HEK293 (cell line): ENCODE results near the gene ACE2.

ENCODE experiments used
- CTCF ChIA-PET: fragments of 350-600 bp; formaldehyde crosslinking; extraction: SDS; loops from one replicate; lab custom pipeline; 2021; ENCODE audit warnings: antibody characterized with exemption; lab: Yijun Ruan, JAX
- POLR2A ChIA-PET: fragments of 300-600 bp; formaldehyde crosslinking; extraction: SDS; loops from one replicate; lab custom pipeline; 2020; ENCODE audit warnings: antibody characterized with exemption, inconsistent platforms; lab: Yijun Ruan, JAX
- H3K27ac ChIP-seq: fragments of 200-500 bp; sonication (Bioruptor generic); 2 replicates; pipeline ENCODE4 v1.5.1; 2014; ENCODE audit warnings: low read depth, low read length, control low read depth, inconsistent platforms; ENCODE audit errors: extremely low read depth
- H3K36me3 ChIP-seq, 2 experiments: fragments of 200-500 bp in 1 of 2; sonication (Bioruptor generic) in 1 of 2; 1 replicate in 1 of 2; 2 replicates in 1 of 2; pipeline ENCODE4 v1.5.1; 2014 to 2017; ENCODE audit warnings: inconsistent platforms in 2 of 2, low read length in 2 of 2; ENCODE audit not compliant: control insufficient read depth in 2 of 2, insufficient read depth in 1 of 2
- H3K4me1 ChIP-seq: fragments of 200-500 bp; sonication (Bioruptor generic); 2 replicates; pipeline ENCODE4 v1.5.1; 2014; ENCODE audit warnings: mild to moderate bottlenecking, low read length, inconsistent platforms; ENCODE audit not compliant: control insufficient read depth, insufficient read depth
- H3K4me3 ChIP-seq: 2 replicates; pipeline ENCODE4 v1.5.1; 2011; ENCODE audit warnings: low read depth, mild to moderate bottlenecking, control low read depth, low read length, moderate library complexity
- H3K9me3 ChIP-seq: fragments of 200-500 bp; sonication (Bioruptor generic); 2 replicates; pipeline ENCODE4 v1.5.1; 2014; ENCODE audit warnings: low read depth, low read length, inconsistent platforms; ENCODE audit not compliant: control insufficient read depth, insufficient read depth
- PRDM1 ChIP-seq: fragments of 450-650 bp; formaldehyde crosslinking; IDR thresholded peaks from 2 replicates; pipeline ENCODE4; 2016; ENCODE audit warnings: missing biosample characterization, missing genetic modification characterization
- ZFP41 ChIP-seq: fragments of 450-650 bp; formaldehyde crosslinking; IDR thresholded peaks from 2 replicates; pipeline ENCODE4 v1.5.1; 2016; ENCODE audit warnings: missing biosample characterization, missing genetic modification characterization, borderline replicate concordance
- ZNF16 ChIP-seq: fragments of 450-650 bp; formaldehyde crosslinking; IDR thresholded peaks from 2 replicates; pipeline ENCODE4 v1.5.1; 2016; ENCODE audit warnings: low read depth, missing biosample characterization, missing genetic modification characterization
- ZNF223 ChIP-seq: fragments of 450-650 bp; formaldehyde crosslinking; IDR thresholded peaks from 2 replicates; pipeline ENCODE4 v1.5.1; 2016; ENCODE audit warnings: missing biosample characterization, missing genetic modification characterization
- ZNF366 ChIP-seq: fragments of 450-650 bp; formaldehyde crosslinking; conservative IDR thresholded peaks from 2 replicates; pipeline ENCODE4 v1.5.1; 2016; ENCODE audit warnings: missing biosample characterization, missing genetic modification characterization
- ZNF426 ChIP-seq: fragments of 450-650 bp; formaldehyde crosslinking; IDR thresholded peaks from 2 replicates; pipeline ENCODE4 v1.5.1; 2017; ENCODE audit warnings: missing biosample characterization, missing genetic modification characterization, mild to moderate bottlenecking, inconsistent platforms, moderate library complexity
- ZNF521 ChIP-seq: fragments of 450-650 bp; formaldehyde crosslinking; IDR thresholded peaks from 2 replicates; pipeline ENCODE4 v1.5.1; 2017; ENCODE audit warnings: missing biosample characterization, mild to moderate bottlenecking, missing genetic modification characterization
- ZNF530 ChIP-seq: fragments of 450-650 bp; formaldehyde crosslinking; IDR thresholded peaks from 2 replicates; pipeline ENCODE4 v1.5.1; 2016; ENCODE audit warnings: low read depth, missing biosample characterization, missing genetic modification characterization
- ZNF560 ChIP-seq: fragments of 450-650 bp; formaldehyde crosslinking; IDR thresholded peaks from 2 replicates; pipeline ENCODE4 v1.5.1; 2017; ENCODE audit warnings: missing biosample characterization, missing genetic modification characterization, borderline replicate concordance
- ZNF623 ChIP-seq: fragments of 450-650 bp; formaldehyde crosslinking; IDR thresholded peaks from 2 replicates; pipeline ENCODE4 v1.5.1; 2016; ENCODE audit warnings: missing biosample characterization, missing genetic modification characterization
- ZNF677 ChIP-seq: fragments of 450-650 bp; IDR thresholded peaks from 2 replicates; pipeline ENCODE4 v1.5.0; 2018; ENCODE audit warnings: missing biosample characterization, mild to moderate bottlenecking, missing genetic modification characterization, moderate library complexity
- ZNF843 ChIP-seq: fragments of 450-650 bp; formaldehyde crosslinking; IDR thresholded peaks from 2 replicates; pipeline ENCODE4 v1.5.1; 2016; ENCODE audit warnings: missing biosample characterization, missing genetic modification characterization
- TF ChIP-seq, protein P1 (sequence below): fragments of 450-650 bp; formaldehyde crosslinking; optimal IDR thresholded peaks from 2 replicates; pipeline ENCODE3; 2016; ENCODE audit warnings: missing biosample characterization, mild to moderate bottlenecking, missing genetic modification characterization
- TF ChIP-seq, protein P2 (sequence below): fragments of 450-650 bp; formaldehyde crosslinking; IDR thresholded peaks from 2 replicates; pipeline ENCODE4 v1.5.1; 2016; ENCODE audit warnings: missing biosample characterization, missing genetic modification characterization
- TF ChIP-seq, protein P3 (sequence below): fragments of 450-650 bp; IDR thresholded peaks from 2 replicates; pipeline ENCODE4 v1.5.1; 2018; ENCODE audit warnings: missing biosample characterization, mild to moderate bottlenecking, missing genetic modification characterization
- TF ChIP-seq, protein P4 (sequence below): fragments of 450-650 bp; formaldehyde crosslinking; conservative IDR thresholded peaks from 2 replicates; pipeline ENCODE4 v1.5.1; 2016; ENCODE audit warnings: low read depth, missing biosample characterization, missing genetic modification characterization
- TF ChIP-seq, protein P5 (sequence below): fragments of 450-650 bp; formaldehyde crosslinking; IDR thresholded peaks from 2 replicates; pipeline ENCODE4 v1.5.1; 2016; ENCODE audit warnings: missing biosample characterization, missing genetic modification characterization

Gene ACE2

DNA sequence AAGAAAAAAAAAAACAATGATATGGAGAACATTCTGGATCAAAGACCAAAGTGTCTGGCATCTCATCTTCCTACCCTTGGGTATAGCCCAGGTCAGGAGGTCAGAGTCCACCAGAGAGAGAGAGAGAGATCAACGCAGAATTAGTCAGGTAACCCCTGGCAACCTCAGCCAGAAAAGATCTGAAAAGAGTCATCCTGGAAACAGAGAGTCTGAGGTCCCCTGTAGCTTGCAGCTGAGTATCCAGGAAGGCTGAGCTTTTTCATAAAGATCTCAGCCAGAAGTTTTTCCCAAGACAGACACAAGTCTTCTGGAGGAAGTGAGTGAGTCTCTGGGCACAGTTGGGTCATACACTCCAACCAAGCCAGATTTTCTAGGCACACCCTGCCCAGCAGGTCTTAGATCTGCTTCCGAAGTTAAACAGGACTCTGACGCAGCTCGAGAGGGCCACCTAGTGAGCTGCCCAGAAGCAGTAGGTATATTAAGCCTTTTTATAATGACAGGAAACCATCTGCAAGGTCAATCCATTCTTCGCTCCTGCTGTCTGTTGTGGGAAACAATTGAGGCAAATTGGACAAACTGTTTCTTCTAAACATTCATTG is 35.7 kb downstream of the ACE2 start (continued):
- TF ChIP-seq ZNF530 (tag by site-specific recombination) (no peak), ZNF521 (tag by site-specific recombination) (no peak), ZNF677 (tag by site-specific recombination) (no peak), ZNF366 (no peak), ZNF623 (tag by site-specific recombination) (no peak), ZNF560 (tag by site-specific recombination) (no peak), ZNF426 (no peak), ZNF16 (tag by site-specific recombination) (no peak)
- TF ChIP-seq, protein P1, sequence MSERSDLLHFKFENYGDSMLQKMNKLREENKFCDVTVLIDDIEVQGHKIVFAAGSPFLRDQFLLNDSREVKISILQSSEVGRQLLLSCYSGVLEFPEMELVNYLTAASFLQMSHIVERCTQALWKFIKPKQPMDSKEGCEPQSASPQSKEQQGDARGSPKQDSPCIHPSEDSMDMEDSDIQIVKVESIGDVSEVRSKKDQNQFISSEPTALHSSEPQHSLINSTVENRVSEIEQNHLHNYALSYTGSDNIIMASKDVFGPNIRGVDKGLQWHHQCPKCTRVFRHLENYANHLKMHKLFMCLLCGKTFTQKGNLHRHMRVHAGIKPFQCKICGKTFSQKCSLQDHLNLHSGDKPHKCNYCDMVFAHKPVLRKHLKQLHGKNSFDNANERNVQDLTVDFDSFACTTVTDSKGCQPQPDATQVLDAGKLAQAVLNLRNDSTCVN (tag by site-specific recombination), result no peak
- TF ChIP-seq, protein P2, sequence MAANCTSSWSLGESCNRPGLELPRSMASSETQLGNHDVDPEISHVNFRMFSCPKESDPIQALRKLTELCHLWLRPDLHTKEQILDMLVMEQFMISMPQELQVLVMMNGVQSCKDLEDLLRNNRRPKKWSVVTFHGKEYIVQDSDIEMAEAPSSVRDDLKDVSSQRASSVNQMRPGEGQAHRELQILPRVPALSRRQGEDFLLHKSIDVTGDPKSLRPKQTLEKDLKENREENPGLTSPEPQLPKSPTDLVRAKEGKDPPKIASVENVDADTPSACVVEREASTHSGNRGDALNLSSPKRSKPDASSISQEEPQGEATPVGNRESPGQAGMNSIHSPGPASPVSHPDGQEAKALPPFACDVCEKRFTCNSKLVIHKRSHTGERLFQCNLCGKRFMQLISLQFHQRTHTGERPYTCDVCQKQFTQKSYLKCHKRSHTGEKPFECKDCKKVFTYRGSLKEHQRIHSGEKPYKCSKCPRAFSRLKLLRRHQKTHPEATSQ (tag by site-specific recombination), result no peak
- TF ChIP-seq, protein P3, sequence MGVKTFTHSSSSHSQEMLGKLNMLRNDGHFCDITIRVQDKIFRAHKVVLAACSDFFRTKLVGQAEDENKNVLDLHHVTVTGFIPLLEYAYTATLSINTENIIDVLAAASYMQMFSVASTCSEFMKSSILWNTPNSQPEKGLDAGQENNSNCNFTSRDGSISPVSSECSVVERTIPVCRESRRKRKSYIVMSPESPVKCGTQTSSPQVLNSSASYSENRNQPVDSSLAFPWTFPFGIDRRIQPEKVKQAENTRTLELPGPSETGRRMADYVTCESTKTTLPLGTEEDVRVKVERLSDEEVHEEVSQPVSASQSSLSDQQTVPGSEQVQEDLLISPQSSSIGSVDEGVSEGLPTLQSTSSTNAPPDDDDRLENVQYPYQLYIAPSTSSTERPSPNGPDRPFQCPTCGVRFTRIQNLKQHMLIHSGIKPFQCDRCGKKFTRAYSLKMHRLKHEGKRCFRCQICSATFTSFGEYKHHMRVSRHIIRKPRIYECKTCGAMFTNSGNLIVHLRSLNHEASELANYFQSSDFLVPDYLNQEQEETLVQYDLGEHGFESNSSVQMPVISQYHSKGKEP (tag by site-specific recombination), result no peak
- TF ChIP-seq, all 188 proteins: peak for 3

DNA sequence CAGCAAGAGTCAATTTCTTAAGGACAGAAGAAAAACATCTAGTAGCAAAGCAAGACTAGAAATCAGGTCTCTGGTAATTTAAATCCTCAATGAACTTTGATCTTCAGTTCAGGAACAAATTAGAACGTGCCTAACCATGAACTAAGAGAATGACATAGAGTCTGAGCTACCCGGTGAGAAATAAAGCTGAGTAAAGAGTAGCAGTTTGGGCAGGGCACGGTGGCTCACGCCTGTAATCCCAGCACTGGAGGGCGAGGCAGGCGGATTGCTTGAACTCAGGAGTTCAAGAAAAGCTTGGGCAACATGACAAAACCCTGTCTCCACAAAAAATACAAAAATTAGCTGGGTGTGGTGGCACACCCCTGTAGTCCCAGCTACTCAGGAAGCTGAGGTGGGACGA is 37.7 kb downstream of the ACE2 start:
- H3K4me1 ChIP-seq, result no peaks in the 10 kb centered on the region
- ChIA-PET CTCF (interaction anchor here (0.7 to 1.2 kb wide), 4 partner anchors 65 to 925 kb away, joined by 3 to 5 read pairs (median 4); partner anchors contain the start of gene PIR), POLR2A (no interaction called here)
- no peak overlapping the region for H3K4me3 ChIP-seq
- no peak overlapping the region for H3K27ac ChIP-seq
- no peaks in the 10 kb centered on the region for H3K9me3 ChIP-seq
- H3K36me3 ChIP-seq, result no peaks in the 10 kb centered on the region
- TF ChIP-seq ZFP41 (tag by site-specific recombination) (no peak), ZNF223 (no peak), PRDM1 (tag by site-specific recombination) (no peak), ZNF843 (tag by site-specific recombination) (no peak)
- TF ChIP-seq, protein P4, sequence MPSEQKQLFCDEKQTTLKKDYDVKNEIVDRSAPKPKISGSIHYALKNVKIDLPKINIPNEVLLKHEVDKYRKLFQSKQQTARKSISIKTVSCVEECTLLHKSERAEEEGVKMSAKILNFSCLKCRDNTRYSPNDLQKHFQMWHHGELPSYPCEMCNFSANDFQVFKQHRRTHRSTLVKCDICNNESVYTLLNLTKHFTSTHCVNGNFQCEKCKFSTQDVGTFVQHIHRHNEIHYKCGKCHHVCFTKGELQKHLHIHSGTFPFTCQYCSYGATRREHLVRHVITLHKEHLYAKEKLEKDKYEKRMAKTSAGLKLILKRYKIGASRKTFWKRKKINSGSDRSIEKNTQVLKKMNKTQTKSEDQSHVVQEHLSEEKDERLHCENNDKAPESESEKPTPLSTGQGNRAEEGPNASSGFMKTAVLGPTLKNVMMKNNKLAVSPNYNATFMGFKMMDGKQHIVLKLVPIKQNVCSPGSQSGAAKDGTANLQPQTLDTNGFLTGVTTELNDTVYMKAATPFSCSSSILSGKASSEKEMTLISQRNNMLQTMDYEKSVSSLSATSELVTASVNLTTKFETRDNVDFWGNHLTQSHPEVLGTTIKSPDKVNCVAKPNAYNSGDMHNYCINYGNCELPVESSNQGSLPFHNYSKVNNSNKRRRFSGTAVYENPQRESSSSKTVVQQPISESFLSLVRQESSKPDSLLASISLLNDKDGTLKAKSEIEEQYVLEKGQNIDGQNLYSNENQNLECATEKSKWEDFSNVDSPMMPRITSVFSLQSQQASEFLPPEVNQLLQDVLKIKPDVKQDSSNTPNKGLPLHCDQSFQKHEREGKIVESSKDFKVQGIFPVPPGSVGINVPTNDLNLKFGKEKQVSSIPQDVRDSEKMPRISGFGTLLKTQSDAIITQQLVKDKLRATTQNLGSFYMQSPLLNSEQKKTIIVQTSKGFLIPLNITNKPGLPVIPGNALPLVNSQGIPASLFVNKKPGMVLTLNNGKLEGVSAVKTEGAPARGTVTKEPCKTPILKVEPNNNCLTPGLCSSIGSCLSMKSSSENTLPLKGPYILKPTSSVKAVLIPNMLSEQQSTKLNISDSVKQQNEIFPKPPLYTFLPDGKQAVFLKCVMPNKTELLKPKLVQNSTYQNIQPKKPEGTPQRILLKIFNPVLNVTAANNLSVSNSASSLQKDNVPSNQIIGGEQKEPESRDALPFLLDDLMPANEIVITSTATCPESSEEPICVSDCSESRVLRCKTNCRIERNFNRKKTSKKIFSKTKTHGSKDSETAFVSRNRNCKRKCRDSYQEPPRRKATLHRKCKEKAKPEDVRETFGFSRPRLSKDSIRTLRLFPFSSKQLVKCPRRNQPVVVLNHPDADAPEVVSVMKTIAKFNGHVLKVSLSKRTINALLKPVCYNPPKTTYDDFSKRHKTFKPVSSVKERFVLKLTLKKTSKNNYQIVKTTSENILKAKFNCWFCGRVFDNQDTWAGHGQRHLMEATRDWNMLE (tag by site-specific recombination), result no peak
- TF ChIP-seq, protein P5, sequence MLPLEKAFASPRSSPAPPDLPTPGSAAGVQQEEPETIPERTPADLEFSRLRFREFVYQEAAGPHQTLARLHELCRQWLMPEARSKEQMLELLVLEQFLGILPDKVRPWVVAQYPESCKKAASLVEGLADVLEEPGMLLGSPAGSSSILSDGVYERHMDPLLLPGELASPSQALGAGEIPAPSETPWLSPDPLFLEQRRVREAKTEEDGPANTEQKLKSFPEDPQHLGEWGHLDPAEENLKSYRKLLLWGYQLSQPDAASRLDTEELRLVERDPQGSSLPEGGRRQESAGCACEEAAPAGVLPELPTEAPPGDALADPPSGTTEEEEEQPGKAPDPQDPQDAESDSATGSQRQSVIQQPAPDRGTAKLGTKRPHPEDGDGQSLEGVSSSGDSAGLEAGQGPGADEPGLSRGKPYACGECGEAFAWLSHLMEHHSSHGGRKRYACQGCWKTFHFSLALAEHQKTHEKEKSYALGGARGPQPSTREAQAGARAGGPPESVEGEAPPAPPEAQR, result no peak
